Spleen (tissue), 11 donors: Measurements from ENCODE around the gene MRPL19. TPM values are rescaled to one million over a fixed set of nuclear protein-coding genes. Genes with fewer than 3 reads are reported as not detected.

Source experiments
- DNase-seq: peaks from one replicate; pipeline ENCODE4 v3.0.0-alpha.2; 2020
- H3K27ac ChIP-seq, 8 donors: fragments of 200-600 bp; sonication (generic) in 7 of 8; 1 replicate in 4 of 8; 2 replicates in 4 of 8; pipeline versions ENCODE4 v1.5.0 to v1.8.0; 2016 to 2021; ENCODE audit warnings: inconsistent platforms in 4 of 8, mild to moderate bottlenecking in 4 of 8, moderate library complexity in 1 of 8
- H3K27me3 ChIP-seq, 7 donors: fragments of 200-600 bp; sonication (generic) in 6 of 7; replicated peaks in 1 of 7; 1 replicate in 4 of 7; 2 replicates in 3 of 7; pipeline versions ENCODE4 v1.5.0 to v1.8.0; 2016 to 2021; ENCODE audit warnings: inconsistent platforms in 3 of 7, mild to moderate bottlenecking in 1 of 7
- H3K36me3 ChIP-seq, 6 donors: fragments of 200-600 bp; sonication (generic) in 5 of 6; 1 replicate in 4 of 6; 2 replicates in 2 of 6; pipeline versions ENCODE4 v1.5.0 to v1.8.0; 2016 to 2021; ENCODE audit warnings: inconsistent platforms in 2 of 6
- H3K4me1 ChIP-seq, 6 donors: fragments of 200-600 bp; sonication (generic) in 5 of 6; 1 replicate in 3 of 6; 2 replicates in 3 of 6; pipeline versions ENCODE4 v1.5.0 to v1.8.0; 2016 to 2021; ENCODE audit warnings: inconsistent platforms in 3 of 6
- H3K4me3 ChIP-seq, 8 donors: fragments of 200-600 bp; sonication (generic) in 7 of 8; 1 replicate in 4 of 8; 2 replicates in 4 of 8; pipeline versions ENCODE4 v1.5.0 to v1.8.0; 2016 to 2021; ENCODE audit warnings: inconsistent platforms in 4 of 8, mild to moderate bottlenecking in 4 of 8, moderate library complexity in 2 of 8
- H3K9me3 ChIP-seq, 8 donors: fragments of 200-600 bp; sonication (generic) in 7 of 8; 1 replicate in 4 of 8; 2 replicates in 4 of 8; pipeline versions ENCODE4 v1.5.0 to v1.8.0; 2016 to 2021; ENCODE audit warnings: inconsistent platforms in 4 of 8
- CTCF ChIP-seq, 11 experiments: fragments of 200-600 bp in 7 of 11; fragments of 450-650 bp in 4 of 11; sonication (generic) in 4 of 11; IDR thresholded peaks in 8 of 11; conservative IDR thresholded peaks in 3 of 11; 1 replicate in 7 of 11; 2 replicates in 4 of 11; pipeline versions ENCODE4 v1.4.0 to v1.8.0; 2016 to 2021; ENCODE audit warnings: antibody characterized with exemption in 11 of 11, inconsistent platforms in 4 of 11, mild to moderate bottlenecking in 1 of 11
- POLR2A ChIP-seq, 3 donors: fragments of 450-650 bp; IDR thresholded peaks; one replicate each; pipeline ENCODE4 v1.5.1; 2017; ENCODE audit warnings: antibody characterized with exemption in 3 of 3, mild to moderate bottlenecking in 1 of 3
- POLR2AphosphoS5 ChIP-seq, 3 donors: sonication (generic); formaldehyde crosslinking; IDR thresholded peaks; one replicate each; pipeline ENCODE4 v1.5.1; 2017; ENCODE audit warnings: antibody characterized with exemption in 3 of 3
- WGBS, 5 donors: extraction: QIAGEN DNeasy Blood & Tissue Kit in 3 of 5; methylation state at CpG; one replicate each; pipeline versions ENCODE4 v1.1.5 to v1.1.7; 2013 to 2018; 5-methylcytosine and 5-hydroxymethylcytosine counted together
- intact Hi-C: fragments of 100-400 bp; cut with DNase I; formaldehyde crosslinking; loops from one replicate; pipeline ENCODE4 v1.15.0; 2023; ENCODE audit warnings: low total_unique reads
- polyA plus RNA-seq, 3 donors: library from polyadenylated mRNA; stranded (reverse); fragments of 200-250 nt; gene quantifications; one replicate each; pipeline ENCODE4 v1.2.1, GENCODE V29; 2013
- total RNA-seq, 7 donors: library from RNA; depleted of rRNA in 3 of 7; stranded (reverse); fragments of >200 nt in 3 of 7; fragmentation: NEBNext Ultra II Directional in 4 of 7; extraction: Animal tissue kit (Norgen Biotek cat#: 25700) in 4 of 7; gene quantifications; one replicate each; pipeline versions ENCODE4 v1.1.0 to v1.2.1, GENCODE V29; 2016 to 2021
- donor health status: healthy with polysubstance abuse.
- donor health status: DM: no; HTN: no; CAD: no; lungs with moderate emphysema.
- donor health status: DM: no; HTN: no; CAD: no.
- donor health status: Bipolar disorder and iron deficiency.
- donor health status: healthy.
- donor health status: DM: no; HTN: no; CAD: no.
- donor health status: DM: yes; HTN: yes; CAD: no.

MRPL19 gene
- total and polyA plus RNA-seq, 10 donors, result 11.5 to 39.6 (median 31.8) TPM

DNA sequence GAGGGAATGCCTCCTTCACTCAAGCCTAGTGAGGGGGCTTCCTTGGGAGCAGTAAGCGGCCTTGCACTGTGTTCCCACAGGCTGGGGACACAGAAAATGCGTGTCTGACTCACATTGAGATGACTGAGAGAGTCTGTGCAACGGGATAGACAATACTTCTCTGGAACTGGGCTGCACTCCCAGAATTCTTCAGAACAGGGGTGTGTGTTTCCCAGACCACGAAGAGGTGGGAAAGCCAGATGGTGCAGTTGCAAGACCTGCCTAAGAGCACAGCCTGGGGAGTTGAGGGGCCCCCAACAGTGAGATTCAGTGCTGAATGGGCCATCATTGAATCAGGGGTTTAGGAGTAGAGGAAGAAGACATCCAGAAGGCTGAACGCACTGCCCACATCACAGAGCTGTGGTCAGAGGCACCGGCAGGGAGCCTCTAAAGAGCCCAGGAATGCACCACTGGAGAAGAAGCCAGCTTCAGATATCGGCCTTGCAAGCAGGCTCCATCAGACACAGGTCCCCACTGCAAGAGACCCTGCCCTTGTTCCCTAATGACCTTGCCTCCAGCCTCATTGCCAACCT is 36.6 kb upstream of the MRPL19 start:
- WGBS, 5 donors, result 58 to 78% (median 75%) methylated on average over 7 of the region's 7 CpGs
- H3K36me3 ChIP-seq, result no peaks in the 10 kb centered on the region
- H3K9me3 ChIP-seq, result no peaks in the 10 kb centered on the region
- TF ChIP-seq CTCF (IDR thresholded peaks at IDR 0.05 in 8 of 11, conservative IDR thresholded peaks at IDR 0.05 in 3 of 11) (no peak), POLR2AphosphoS5 (IDR thresholded peaks at IDR 0.05) (no peak), POLR2A (IDR thresholded peaks at IDR 0.05) (no peak)
- H3K4me1 ChIP-seq, result peaks cover 0 to 9% (median 7%) of the 10 kb centered on the region in 6 donors
- no peak overlapping the region for H3K4me3 ChIP-seq
- no peak for DNase-seq
- intact Hi-C loops, result loop anchor here (5.0 kb wide), 1 partner anchor 148 kb away; no protein-coding TSS in a partner anchor
- H3K27ac ChIP-seq, result no peak overlapping the region
- H3K27me3 ChIP-seq, result peaks cover 0 to 57% (median 12%) of the 10 kb centered on the region in 7 donors

GRCh38 chr2:75610671-75611070 is 35.9 kb upstream of the MRPL19 start:
- peaks cover 0 to 51% (median 12%) of the 10 kb centered on the region in 7 donors for H3K27me3 ChIP-seq
- H3K36me3 ChIP-seq, result no peaks in the 10 kb centered on the region
- WGBS, 5 donors, result 74 to 88% (median 82%) methylated on average over 4 of the region's 4 CpGs
- no peak overlapping the region for H3K4me3 ChIP-seq
- no peak for DNase-seq
- no peak overlapping the region for H3K27ac ChIP-seq
- TF ChIP-seq CTCF (IDR thresholded peaks at IDR 0.05 in 8 of 11, conservative IDR thresholded peaks at IDR 0.05 in 3 of 11) (no peak), POLR2AphosphoS5 (IDR thresholded peaks at IDR 0.05) (no peak), POLR2A (IDR thresholded peaks at IDR 0.05) (no peak)
- H3K4me1 ChIP-seq, result peaks cover 0 to 9% (median 7%) of the 10 kb centered on the region in 6 donors
- H3K9me3 ChIP-seq, result no peaks in the 10 kb centered on the region
- intact Hi-C loops, result no loop called here

DNA sequence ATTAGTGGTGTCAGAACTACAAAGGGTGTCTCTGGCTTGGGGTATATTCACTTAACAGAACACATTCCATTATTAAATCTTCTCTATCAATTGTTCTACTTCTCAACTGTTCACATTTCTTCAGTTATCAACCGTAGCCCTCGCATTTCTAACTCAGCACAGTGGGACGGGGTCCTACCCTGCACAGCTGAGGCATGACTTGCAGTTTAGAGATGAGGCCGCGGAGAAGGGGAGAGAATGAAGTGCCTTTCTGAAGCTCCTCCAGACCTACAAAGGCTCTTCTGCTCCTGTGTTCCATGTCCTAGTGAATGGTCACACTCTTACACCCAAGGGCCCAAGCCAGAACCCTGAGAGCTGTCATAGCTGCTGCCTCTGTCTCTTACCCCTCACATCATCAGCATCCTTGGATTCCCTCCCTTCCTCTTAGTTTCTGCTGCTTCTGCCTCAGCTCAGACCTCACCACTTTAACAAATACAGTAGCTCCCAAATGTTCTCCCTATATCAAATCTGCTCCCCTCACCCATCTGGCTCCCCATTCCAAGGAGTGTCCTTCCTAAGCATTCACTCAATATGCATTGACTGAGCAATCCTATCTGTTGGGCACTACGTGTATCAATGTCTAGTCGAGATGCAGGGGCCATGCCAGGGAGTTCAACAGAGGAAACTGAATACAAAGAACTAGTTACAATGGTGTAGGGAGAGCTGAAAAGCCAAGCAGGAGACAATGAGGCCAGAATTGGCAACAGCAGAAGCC is 34.3 kb upstream of the MRPL19 start:
- WGBS, 5 donors, result 69 to 89% (median 79%) methylated on average over 7 of the region's 7 CpGs
- Histone ChIP-seq H3K9me3 (peaks cover 0 to 5% (median 0%) of the 10 kb centered on the region in 8 donors), H3K36me3 (no peaks in the 10 kb centered on the region), H3K4me1 (peaks cover 0 to 9% (median 7%) of the 10 kb centered on the region in 6 donors), H3K4me3 (no peak overlapping the region), H3K27ac (no peak overlapping the region), H3K27me3 (peaks cover 0 to 35% (median 12%) of the 10 kb centered on the region in 7 donors)
- intact Hi-C loops, result no loop called here
- DNase-seq, result no peak
- TF ChIP-seq POLR2AphosphoS5 (IDR thresholded peaks at IDR 0.05) (no peak), POLR2A (IDR thresholded peaks at IDR 0.05) (no peak), CTCF (IDR thresholded peaks at IDR 0.05 in 8 of 11, conservative IDR thresholded peaks at IDR 0.05 in 3 of 11) (no peak)

- Histone ChIP-seq H3K9me3 (peaks cover 0 to 8% (median 0%) of the 10 kb centered on the region in 8 donors), H3K36me3 (no peaks in the 10 kb centered on the region), H3K27me3 (peaks cover 0 to 29% (median 12%) of the 10 kb centered on the region in 7 donors), H3K27ac (no peak overlapping the region), H3K4me1 (peaks cover 0 to 9% (median 7%) of the 10 kb centered on the region in 6 donors), H3K4me3 (no peak overlapping the region)
- WGBS, 5 donors, result 67 to 85% (median 77%) methylated on average over 5 of the region's 5 CpGs
- intact Hi-C loops, result no loop called here
- DNase-seq, result no peak
- TF ChIP-seq POLR2AphosphoS5 (IDR thresholded peaks at IDR 0.05) (no peak), CTCF (IDR thresholded peaks at IDR 0.05 in 8 of 11, conservative IDR thresholded peaks at IDR 0.05 in 3 of 11) (no peak), POLR2A (IDR thresholded peaks at IDR 0.05) (no peak)
These were observed 33.7 kb upstream of the MRPL19 start for GRCh38 chr2:75612862-75613243.
